ENCODE measurements around the gene JOSD2. TPM values are rescaled to one million over a fixed set of nuclear protein-coding genes. Genes with fewer than 3 reads are reported as not detected.

JOSD2 gene
- total and polyA plus RNA-seq, 2 of the 4 experiments (the other 2 are of a cell fraction) = 12.2 to 54.1 TPM

DNA sequence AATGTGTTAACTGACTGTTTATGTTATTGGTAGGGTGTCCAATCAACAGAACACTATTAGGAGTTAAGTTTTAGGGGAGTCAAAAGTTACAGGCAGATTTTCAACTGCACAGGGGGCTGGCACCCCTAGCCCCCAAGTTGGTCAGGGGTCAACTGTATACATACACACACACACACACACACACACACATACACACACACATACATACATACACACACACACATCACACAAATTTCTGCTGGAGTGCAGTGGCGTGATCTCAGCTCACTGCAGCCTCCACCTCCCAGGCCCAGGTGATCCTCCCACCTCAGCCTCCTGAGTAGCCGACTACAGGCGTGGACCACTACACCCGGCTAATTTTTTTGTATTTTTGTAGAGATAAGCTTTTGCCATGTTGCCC, 47.0 kb upstream of the JOSD2 start:
- ChIA-PET CTCF (interaction anchor here (0.5 kb wide), 1 partner anchor 18 kb away, joined by 4 read pairs; no protein-coding TSS in a partner anchor), POLR2A (ENCODE audit: unreplicated experiment) (no interaction called here)
- no TSS peak for BruUV-seq (replicated peaks)
- dilution Hi-C loops (cut with HindIII; ENCODE audit: low sequenced_read_pairs, unreplicated experiment) (no loop called here), intact Hi-C loops (cut with micrococcal nuclease) (no loop called here), in situ Hi-C loops (cut with MboI; ENCODE audit: low sequenced_read_pairs) (no loop called here)
- H3K4me2 ChIP-seq (ENCODE audit: low read depth, low read length) = no peak overlapping the region
- H2BK5ac ChIP-seq (ENCODE audit: low read depth, low read length, poor library complexity, severe bottlenecking) = no peak overlapping the region
- WGBS, 2 experiments (ENCODE audit: extremely low coverage in 2 of 2, insufficient read length in 1 of 2) = no CpG with 5 or more reads among the region's 4 CpGs
- no peak overlapping the region for H2BK15ac ChIP-seq (ENCODE audit: low read depth, low read length)
- H3K4me3 ChIP-seq (ENCODE audit: insufficient read depth, low read depth, low read length) = no peak overlapping the region
- H3K27ac ChIP-seq (ENCODE audit: insufficient read depth, low read length) = no peak overlapping the region
- no peak overlapping the region for H2BK120ac ChIP-seq (ENCODE audit: low read depth, low read length)
- no peaks in the 10 kb centered on the region for H3K9me3 ChIP-seq (ENCODE audit: control insufficient read depth, insufficient read depth, low read length)
- no peak overlapping the region for H3K23ac ChIP-seq (ENCODE audit: low read depth, low read length)
- no peaks in the 10 kb centered on the region for H3K4me1 ChIP-seq (ENCODE audit: control insufficient read depth, insufficient read depth, low read length)
- no peak overlapping the region for H2AFZ ChIP-seq (replicated peaks; ENCODE audit: low read length, poor library complexity)
- no peak overlapping the region for H4K8ac ChIP-seq (ENCODE audit: low read depth in 2 of 2, low read length in 2 of 2)
- H2BK20ac ChIP-seq (ENCODE audit: low read depth, low read length) = no peak overlapping the region
- H3K9me1 ChIP-seq (ENCODE audit: insufficient read depth, low read length) = no peaks in the 10 kb centered on the region; the same call in 1 of the 2 replicates
- ATAC-seq (ENCODE audit: low read depth) = no peak
- no peak overlapping the region for H3K14ac ChIP-seq (replicated peaks; ENCODE audit: low read depth, low read length)
- no peak overlapping the region for H4K5ac ChIP-seq (ENCODE audit: low read depth, low read length)
- no peak for DNase-seq
- no peak overlapping the region for H3K9ac ChIP-seq (ENCODE audit: low read depth, low read length)
- H3K36me3 ChIP-seq (ENCODE audit: control insufficient read depth, insufficient read depth, low read length) = no peaks in the 10 kb centered on the region
- no peak overlapping the region for H3K56ac ChIP-seq (ENCODE audit: extremely low read depth, insufficient read depth, low read length)
- H3K4ac ChIP-seq (ENCODE audit: low read depth, low read length) = no peak overlapping the region
- no peaks in the 10 kb centered on the region for H3K79me1 ChIP-seq (ENCODE audit: low read depth in 1 of 2, low read length in 2 of 2)
- H4K91ac ChIP-seq (ENCODE audit: insufficient read depth, low read depth, low read length) = no peak overlapping the region
- peaks cover 21% of the 10 kb centered on the region for H3K27me3 ChIP-seq (ENCODE audit: control insufficient read depth, insufficient read depth, low read length)
- no peaks in the 10 kb centered on the region for H4K20me1 ChIP-seq (ENCODE audit: insufficient read depth, low read length)
- no peak for TF ChIP-seq USF2 (IDR thresholded peaks at IDR 0.05; ENCODE audit: low read depth, low read length)
- TF ChIP-seq, protein P1, sequence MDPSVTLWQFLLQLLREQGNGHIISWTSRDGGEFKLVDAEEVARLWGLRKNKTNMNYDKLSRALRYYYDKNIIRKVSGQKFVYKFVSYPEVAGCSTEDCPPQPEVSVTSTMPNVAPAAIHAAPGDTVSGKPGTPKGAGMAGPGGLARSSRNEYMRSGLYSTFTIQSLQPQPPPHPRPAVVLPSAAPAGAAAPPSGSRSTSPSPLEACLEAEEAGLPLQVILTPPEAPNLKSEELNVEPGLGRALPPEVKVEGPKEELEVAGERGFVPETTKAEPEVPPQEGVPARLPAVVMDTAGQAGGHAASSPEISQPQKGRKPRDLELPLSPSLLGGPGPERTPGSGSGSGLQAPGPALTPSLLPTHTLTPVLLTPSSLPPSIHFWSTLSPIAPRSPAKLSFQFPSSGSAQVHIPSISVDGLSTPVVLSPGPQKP (IDR thresholded peaks at IDR 0.05; ENCODE audit: borderline replicate concordance, low read depth, low read length) = no peak
- TF ChIP-seq CEBPB (IDR thresholded peaks at IDR 0.05; ENCODE audit: low read depth, low read length) = no peak
- TF ChIP-seq NFE2L2 (IDR thresholded peaks at IDR 0.05; ENCODE audit: low read depth, low read length) = no peak
- no peak for TF ChIP-seq FOS (IDR thresholded peaks at IDR 0.05; ENCODE audit: low read depth, low read length)
- TF ChIP-seq, protein P2, sequence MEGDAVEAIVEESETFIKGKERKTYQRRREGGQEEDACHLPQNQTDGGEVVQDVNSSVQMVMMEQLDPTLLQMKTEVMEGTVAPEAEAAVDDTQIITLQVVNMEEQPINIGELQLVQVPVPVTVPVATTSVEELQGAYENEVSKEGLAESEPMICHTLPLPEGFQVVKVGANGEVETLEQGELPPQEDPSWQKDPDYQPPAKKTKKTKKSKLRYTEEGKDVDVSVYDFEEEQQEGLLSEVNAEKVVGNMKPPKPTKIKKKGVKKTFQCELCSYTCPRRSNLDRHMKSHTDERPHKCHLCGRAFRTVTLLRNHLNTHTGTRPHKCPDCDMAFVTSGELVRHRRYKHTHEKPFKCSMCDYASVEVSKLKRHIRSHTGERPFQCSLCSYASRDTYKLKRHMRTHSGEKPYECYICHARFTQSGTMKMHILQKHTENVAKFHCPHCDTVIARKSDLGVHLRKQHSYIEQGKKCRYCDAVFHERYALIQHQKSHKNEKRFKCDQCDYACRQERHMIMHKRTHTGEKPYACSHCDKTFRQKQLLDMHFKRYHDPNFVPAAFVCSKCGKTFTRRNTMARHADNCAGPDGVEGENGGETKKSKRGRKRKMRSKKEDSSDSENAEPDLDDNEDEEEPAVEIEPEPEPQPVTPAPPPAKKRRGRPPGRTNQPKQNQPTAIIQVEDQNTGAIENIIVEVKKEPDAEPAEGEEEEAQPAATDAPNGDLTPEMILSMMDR (conservative IDR thresholded peaks at IDR 0.05; ENCODE audit: low read depth, low read length) = no peak
- no peak overlapping the region for H2AK9ac ChIP-seq (replicated peaks; ENCODE audit: low read depth, low read length, poor library complexity)
- no peak overlapping the region for H3K18ac ChIP-seq (ENCODE audit: low read depth, low read length)
- H2AK5ac ChIP-seq (ENCODE audit: low read depth, low read length) = no peak overlapping the region

Measured in IMR-90 (cell line).